ENCODE measurements around the gene BCAR1.

- TF ChIP-seq, protein P1, sequence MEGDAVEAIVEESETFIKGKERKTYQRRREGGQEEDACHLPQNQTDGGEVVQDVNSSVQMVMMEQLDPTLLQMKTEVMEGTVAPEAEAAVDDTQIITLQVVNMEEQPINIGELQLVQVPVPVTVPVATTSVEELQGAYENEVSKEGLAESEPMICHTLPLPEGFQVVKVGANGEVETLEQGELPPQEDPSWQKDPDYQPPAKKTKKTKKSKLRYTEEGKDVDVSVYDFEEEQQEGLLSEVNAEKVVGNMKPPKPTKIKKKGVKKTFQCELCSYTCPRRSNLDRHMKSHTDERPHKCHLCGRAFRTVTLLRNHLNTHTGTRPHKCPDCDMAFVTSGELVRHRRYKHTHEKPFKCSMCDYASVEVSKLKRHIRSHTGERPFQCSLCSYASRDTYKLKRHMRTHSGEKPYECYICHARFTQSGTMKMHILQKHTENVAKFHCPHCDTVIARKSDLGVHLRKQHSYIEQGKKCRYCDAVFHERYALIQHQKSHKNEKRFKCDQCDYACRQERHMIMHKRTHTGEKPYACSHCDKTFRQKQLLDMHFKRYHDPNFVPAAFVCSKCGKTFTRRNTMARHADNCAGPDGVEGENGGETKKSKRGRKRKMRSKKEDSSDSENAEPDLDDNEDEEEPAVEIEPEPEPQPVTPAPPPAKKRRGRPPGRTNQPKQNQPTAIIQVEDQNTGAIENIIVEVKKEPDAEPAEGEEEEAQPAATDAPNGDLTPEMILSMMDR (IDR thresholded peaks at IDR 0.05): no peak
- no peak for TF ChIP-seq POLR2AphosphoS5 (IDR thresholded peaks at IDR 0.05)
Observed at GRCh38 chr16:75256059-75256571, 4.7 kb upstream of the BCAR1 start.

Measured in prostate gland (tissue), 2 donors.